CD4-positive, alpha-beta T cell treated with Interleukin-4 for 4 hours (primary cell): Measurements from ENCODE around the gene CDH4.

Source experiments
- DNase-seq: peaks from one replicate; pipeline ENCODE4 v3.0.0-alpha.2; 2020

Gene CDH4

GRCh38 chr20:61661583-61661982 lies 409.5 kb downstream of the CDH4 start:
- no peak for DNase-seq

- no peak for DNase-seq
Measured at GRCh38 chr20:61662226-61662967, 410.3 kb downstream of the CDH4 start.

GRCh38 chr20:61662968-61663331 lies 410.9 kb downstream of the CDH4 start:
- no peak for DNase-seq

DNA sequence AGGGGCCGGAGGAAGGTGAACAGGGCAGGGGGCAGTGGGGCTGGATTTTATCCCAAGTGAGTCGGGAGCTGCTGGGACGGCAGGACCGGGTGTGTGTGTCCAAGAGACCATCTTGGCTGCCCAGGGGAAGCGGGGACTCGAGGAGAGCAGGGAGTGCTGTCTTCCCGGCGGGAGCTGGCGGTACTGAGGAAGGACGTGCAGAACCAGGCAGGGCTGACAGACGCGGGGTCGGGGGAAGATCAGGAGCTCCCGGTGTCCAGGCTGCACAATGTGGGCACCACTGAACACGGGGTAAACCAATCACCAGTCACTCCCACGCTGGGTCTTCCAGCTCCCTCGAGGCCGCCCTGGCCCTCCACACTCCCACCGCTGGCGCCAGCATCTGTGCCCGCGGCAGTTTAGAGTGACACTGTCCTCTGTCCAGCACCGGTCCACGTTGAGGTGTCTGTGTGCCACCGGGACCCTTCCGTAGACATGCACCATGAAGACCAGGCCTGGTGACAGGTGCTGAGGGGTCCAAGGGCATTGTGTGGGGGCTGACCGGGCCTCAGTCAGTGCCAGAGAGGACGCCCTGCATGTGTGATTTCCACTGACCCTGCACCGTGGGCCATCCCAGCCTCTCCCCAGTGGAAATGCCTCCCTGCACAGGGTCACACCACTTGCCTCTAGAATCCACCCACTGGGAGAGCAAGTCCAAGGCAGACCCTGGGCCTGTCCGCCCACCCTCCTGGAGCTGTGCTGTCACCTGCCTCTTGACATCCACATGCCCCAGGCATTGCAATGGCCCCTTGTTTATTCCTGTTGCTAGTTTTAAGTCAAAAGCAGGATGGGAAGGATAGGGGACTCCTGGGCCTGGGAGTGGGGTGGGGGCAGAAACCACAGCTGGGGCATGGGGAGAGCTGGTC lies 411.7 kb downstream of the CDH4 start:
- DNase-seq: no peak

DNA sequence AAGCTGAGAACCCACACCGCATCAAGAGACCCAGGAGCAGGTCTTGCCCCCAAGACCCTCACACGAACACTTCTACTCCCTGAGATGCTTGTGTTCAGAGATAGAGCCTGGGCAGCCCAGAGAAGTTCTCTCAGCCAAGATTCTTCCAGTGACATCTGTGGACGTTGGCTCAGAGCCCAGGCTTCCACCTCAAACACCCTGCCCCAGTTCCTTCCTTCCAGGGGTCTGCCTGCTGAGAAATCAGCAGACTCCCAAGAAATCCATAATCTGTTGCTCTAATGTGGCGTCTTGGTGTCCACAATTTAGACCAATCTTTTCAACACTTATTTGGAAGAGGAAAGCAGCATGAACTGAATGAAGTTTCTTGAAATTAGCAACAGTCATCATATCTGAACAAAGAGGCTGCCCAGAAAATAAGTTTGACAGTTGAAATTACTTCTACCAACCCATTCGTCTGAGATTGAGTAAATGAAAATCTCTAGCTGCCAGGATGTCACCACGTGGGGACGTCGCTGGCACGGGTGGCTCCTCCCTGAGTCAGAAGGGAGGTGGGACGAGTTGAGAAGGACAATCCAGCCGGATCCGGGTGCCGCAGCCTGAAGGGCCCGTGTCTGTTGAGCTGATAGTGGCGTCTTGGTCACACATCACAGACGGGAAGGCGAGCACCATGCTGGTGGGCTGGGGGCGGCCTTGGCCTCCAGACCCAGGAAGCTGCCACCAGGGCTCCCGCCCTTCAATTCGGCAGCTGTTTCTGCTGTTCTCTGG lies 412.7 kb downstream of the CDH4 start:
- DNase-seq: no peak

DNA sequence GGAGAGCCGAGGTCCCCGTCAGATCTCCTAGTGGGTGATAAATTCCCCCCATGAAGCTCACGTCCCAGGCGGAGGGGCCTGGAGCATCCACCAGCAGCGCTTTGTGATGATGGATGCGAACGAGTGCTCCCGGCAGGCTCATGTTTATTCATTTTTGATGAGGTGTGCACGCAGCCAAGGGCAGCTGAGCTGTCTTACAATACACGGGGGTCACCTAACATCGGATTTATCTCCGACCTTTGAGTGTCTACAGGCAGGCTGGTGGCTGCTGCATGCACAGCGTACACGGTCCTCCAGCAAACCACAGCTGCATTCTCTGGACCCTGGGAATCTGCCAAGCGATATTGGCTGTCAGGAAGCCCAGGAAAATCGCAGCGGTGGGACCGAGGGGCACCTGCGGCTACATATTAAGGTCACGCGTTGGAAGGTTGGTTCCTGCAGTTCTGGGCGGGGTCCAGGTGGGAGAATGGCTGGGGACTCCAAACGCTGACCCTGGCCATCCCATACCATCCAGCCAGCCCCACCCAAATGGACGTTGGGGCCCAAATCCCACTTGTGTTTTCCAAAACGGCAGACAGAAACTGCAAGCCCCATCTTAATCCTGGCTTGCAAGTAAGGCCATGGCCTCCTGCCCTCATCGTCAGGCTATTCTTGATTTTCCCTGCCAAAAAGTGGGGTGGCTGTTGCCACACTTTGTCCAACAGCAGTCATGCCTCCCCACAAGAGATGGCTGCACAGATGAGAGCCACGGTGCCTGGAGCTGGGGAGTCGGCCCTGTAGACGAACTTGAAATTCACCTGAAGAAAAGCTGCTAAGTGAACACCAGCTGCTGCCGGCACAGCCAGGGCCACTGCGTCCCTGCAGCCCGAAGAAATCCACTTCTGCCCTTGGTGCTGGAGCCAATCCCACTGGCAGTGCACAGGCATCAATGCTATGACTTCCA lies 413.7 kb downstream of the CDH4 start:
- no peak for DNase-seq

- no peak for DNase-seq
Measured at GRCh38 chr20:61666471-61666832, 414.4 kb downstream of the CDH4 start.

GRCh38 chr20:61667056-61667792 lies 415.2 kb downstream of the CDH4 start:
- DNase-seq: no peak

DNA sequence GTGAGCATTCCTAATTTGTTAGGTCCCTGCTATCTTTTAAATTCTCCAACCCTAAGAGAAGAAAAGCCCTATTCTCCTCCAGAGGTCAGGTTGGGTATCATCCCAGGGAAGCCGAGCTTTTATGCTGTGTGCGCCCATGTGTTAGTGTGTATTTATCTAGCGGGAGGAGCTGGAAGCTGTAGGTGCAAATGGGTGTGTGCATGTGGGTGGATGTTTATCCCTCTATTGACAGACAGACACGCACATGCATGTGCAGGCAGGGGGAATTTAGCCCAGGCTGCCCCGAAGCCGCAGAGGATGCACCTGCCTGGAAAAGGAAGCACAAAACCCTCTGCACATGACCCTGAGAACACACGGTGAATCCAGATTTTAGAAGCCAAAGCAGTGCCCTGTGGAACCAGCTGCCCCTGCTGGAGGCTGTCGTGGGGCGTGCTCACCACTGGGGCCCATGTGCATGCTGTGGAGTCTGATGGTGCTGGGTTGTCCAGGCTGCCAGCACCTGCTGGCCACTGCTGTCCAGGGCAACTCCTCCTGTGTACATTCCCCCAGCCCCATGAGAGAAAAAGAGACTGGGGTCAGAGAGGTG lies 416.1 kb downstream of the CDH4 start:
- DNase-seq: no peak

GRCh38 chr20:61668771-61669503 lies 416.9 kb downstream of the CDH4 start:
- DNase-seq: no peak

GRCh38 chr20:61670274-61670673 lies 418.2 kb downstream of the CDH4 start:
- no peak for DNase-seq

DNA sequence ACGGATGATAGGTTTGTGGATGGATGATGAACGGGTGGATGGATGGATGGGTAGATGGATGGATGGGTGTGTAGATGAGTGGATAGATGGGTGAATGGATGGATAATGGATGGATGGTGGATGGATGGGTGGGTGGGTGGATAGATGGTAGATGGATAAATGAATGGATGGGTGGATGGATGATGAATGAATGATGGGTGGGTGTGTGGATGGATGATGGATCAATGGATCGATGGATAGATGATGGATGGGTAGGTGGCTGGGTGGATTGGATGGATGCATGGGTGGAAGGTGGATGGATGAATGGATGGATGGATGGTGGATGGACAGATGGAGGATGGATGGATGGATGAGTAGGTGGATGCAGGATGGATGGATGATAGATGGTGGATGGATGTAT lies 419.5 kb downstream of the CDH4 start:
- DNase-seq: no peak

- DNase-seq: no peak
Measured at GRCh38 chr20:61673152-61673847, 421.2 kb downstream of the CDH4 start.

DNA sequence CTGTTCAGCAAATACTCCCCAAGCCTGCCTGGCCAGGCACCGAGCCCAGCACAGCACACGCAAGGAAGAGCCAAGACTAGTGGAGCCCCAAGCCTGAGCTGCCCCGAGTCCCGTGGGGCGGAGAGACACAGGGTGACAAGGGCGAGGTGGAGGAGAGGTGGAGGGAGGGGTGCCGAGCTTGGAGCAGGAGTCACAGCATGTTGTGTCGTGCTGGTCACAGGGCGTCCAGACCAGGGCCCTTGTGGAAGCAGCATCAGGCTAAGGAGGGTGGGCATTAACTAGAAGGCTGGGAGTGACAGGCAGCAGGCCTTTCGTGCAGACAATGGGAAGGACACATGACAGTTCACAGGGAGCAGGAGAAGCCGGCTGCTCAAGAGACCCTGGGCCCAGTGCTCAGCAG lies 422.1 kb downstream of the CDH4 start:
- DNase-seq: no peak

DNA sequence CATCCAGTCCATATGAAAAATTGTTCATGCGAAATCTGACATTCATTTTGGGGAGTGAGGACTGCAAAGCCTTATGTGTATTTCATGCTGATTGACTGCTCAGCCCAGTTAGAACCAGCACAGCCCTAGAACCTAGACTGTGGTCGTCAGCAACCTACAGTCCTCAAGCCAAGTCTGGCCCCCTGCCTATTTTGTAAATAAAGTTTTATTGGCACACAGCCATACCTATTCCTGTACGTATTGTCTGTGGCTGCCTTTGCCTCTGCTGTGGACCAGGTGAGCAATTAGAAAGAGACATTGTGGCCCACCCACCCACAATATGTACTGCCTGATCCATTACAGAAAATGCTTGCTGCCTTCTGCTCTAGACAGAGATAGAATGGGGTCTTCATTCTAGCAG lies 422.6 kb downstream of the CDH4 start:
- no peak for DNase-seq

- no peak for DNase-seq
Measured at GRCh38 chr20:61677928-61678327, 425.9 kb downstream of the CDH4 start.

DNA sequence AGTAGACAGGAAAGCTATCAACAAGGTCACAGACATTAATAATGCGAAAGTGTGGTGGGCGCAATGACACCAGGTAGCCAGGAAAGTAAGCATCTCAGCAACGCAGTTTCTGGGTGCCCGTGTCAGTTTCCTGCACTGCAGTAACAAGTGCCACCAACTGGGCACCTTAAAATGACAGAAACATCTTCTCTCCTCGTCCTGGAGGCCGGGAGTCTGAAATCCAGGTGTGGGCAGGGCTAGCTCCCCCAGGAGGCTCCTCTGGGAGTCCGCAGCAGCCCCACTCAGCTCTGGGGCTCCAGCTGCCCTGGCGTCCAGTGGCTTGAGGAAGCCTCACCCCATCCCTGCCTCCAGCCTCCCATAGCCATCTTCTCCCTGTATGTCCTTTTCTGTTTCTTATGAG lies 426.4 kb downstream of the CDH4 start:
- no peak for DNase-seq

- DNase-seq: no peak
Measured at GRCh38 chr20:61679473-61679872, 427.4 kb downstream of the CDH4 start.

GRCh38 chr20:61680096-61680495 lies 428.0 kb downstream of the CDH4 start:
- DNase-seq: no peak
